Measurements from ENCODE around the gene SASH1. TPM values are rescaled to one million over a fixed set of nuclear protein-coding genes. Genes with fewer than 3 reads are reported as not detected.
A peak's percentile ranks its signal among the peaks of the same experiment; 100 is the strongest.

SASH1 gene
- total and polyA plus RNA-seq, 2 experiments from 2014 or later = 69.1 to 99.0 TPM

DNA sequence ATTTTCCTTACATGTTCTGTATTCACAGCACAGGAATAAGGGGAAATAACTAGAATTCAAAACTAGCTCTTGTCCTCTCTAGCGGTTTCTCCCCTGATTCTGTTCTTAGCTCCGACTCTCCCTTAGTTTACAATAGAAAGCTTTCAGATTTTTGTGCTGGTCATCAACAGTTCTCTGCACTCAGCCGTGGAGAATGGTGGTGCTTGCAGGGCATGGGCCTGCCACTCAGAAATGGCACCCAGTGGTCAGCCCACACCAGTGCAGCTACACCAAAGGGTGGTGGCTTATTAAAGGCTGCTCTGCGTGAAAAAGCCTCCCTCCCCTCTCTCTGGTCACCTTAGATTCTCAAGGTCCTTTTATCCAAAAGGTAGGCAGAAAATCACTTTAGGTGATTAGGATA, 123.5 kb downstream of the SASH1 start:
- peak; percentile 20 for DNase-seq
- 57 to 58% methylated on average over 4 of the region's 4 CpGs for WGBS, 2 experiments (ENCODE audit: low coverage in 1 of 2, low lambda C conversion rate in 2 of 2, missing lambda C conversion rate in 2 of 2)
- H3K79me2 ChIP-seq (ENCODE audit: insufficient read depth) = peaks cover 93% of the 10 kb centered on the region
- H2AFZ ChIP-seq = no peak overlapping the region
- H3K27ac ChIP-seq = no peak overlapping the region
- no peaks in the 10 kb centered on the region for H3K9me3 ChIP-seq (ENCODE audit: low read depth)
- H3K27me3 ChIP-seq (replicated peaks; ENCODE audit: insufficient read depth) = no peaks in the 10 kb centered on the region
- H3K9ac ChIP-seq = no peak overlapping the region
- H3K9me2 ChIP-seq (ENCODE audit: insufficient read depth) = no peaks in the 10 kb centered on the region
- H4K20me1 ChIP-seq (ENCODE audit: insufficient read depth) = no peaks in the 10 kb centered on the region
- H3K4me2 ChIP-seq (ENCODE audit: unreplicated experiment) = no peak overlapping the region
- H3K4me1 ChIP-seq (ENCODE audit: insufficient read depth) = peaks cover 38% of the 10 kb centered on the region
- in situ Hi-C loops (cut with MboI) = no loop called here
- peaks cover 34% of the 10 kb centered on the region for H3K36me3 ChIP-seq (ENCODE audit: low read depth)
- no peak for TF ChIP-seq EZH2phosphoT487 (IDR thresholded peaks at IDR 0.05; ENCODE audit: insufficient read depth, low read depth)
- TF ChIP-seq EZH2 (IDR thresholded peaks at IDR 0.05; ENCODE audit: insufficient read depth, poor library complexity, severe bottlenecking) = no peak
- no peak overlapping the region for H3K4me3 ChIP-seq
- peaks cover 36% of the 10 kb centered on the region for H3F3A ChIP-seq (ENCODE audit: insufficient read depth)

GRCh38 chr6:148467926-148468325, 125.3 kb downstream of the SASH1 start:
- Histone ChIP-seq H3K9me2 (ENCODE audit: insufficient read depth) (no peaks in the 10 kb centered on the region), H3K27ac (no peak overlapping the region), H3F3A (ENCODE audit: insufficient read depth) (peaks cover 23% of the 10 kb centered on the region), H3K79me2 (ENCODE audit: insufficient read depth) (peaks cover 75% of the 10 kb centered on the region), H3K36me3 (ENCODE audit: low read depth) (peaks cover 51% of the 10 kb centered on the region), H3K4me2 (ENCODE audit: unreplicated experiment) (no peak overlapping the region), H4K20me1 (ENCODE audit: insufficient read depth) (no peaks in the 10 kb centered on the region), H3K27me3 (replicated peaks; ENCODE audit: insufficient read depth) (no peaks in the 10 kb centered on the region), H2AFZ (no peak overlapping the region), H3K4me3 (no peak overlapping the region), H3K9ac (no peak overlapping the region), H3K9me3 (ENCODE audit: low read depth) (no peaks in the 10 kb centered on the region), H3K4me1 (ENCODE audit: insufficient read depth) (peaks cover 26% of the 10 kb centered on the region)
- in situ Hi-C loops (cut with MboI) = no loop called here
- WGBS, 2 experiments (ENCODE audit: low coverage in 1 of 2, low lambda C conversion rate in 2 of 2, missing lambda C conversion rate in 2 of 2) = 97 to 98% methylated on average over 4 of the region's 4 CpGs
- TF ChIP-seq EZH2 (IDR thresholded peaks at IDR 0.05; ENCODE audit: insufficient read depth, poor library complexity, severe bottlenecking) (no peak), EZH2phosphoT487 (IDR thresholded peaks at IDR 0.05; ENCODE audit: insufficient read depth, low read depth) (no peak)
- no peak for DNase-seq

DNA sequence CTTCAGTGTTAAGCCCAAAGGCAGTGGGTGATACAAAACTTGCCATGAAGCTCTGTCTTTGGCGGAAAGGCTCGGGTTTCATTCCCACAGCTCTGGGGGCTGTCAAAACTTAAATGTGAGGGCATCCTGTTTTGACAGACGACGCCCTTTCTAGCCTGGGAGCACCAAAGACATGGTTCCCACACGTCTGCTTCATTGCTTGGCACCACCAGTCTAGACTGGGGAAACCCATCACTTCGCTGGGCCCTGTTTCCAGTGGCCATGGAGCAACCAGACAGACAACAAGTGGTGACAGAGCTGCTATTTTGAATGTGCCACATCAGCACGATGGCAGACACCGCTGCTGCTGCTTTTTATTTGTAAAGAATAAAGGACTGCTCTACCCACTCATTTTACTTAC, 127.5 kb downstream of the SASH1 start:
- Histone ChIP-seq H3K4me3 (no peak overlapping the region), H3K79me2 (ENCODE audit: insufficient read depth) (peaks cover 62% of the 10 kb centered on the region), H3K4me2 (ENCODE audit: unreplicated experiment) (no peak overlapping the region), H3K27me3 (replicated peaks; ENCODE audit: insufficient read depth) (no peaks in the 10 kb centered on the region), H4K20me1 (ENCODE audit: insufficient read depth) (no peaks in the 10 kb centered on the region), H3K9me2 (ENCODE audit: insufficient read depth) (no peaks in the 10 kb centered on the region), H3K36me3 (ENCODE audit: low read depth) (peaks cover 65% of the 10 kb centered on the region), H3K9ac (no peak overlapping the region), H3K9me3 (ENCODE audit: low read depth) (no peaks in the 10 kb centered on the region), H3K4me1 (ENCODE audit: insufficient read depth) (peaks cover 10% of the 10 kb centered on the region), H3K27ac (no peak overlapping the region), H3F3A (ENCODE audit: insufficient read depth) (peaks cover 6% of the 10 kb centered on the region), H2AFZ (no peak overlapping the region)
- TF ChIP-seq EZH2 (IDR thresholded peaks at IDR 0.05; ENCODE audit: insufficient read depth, poor library complexity, severe bottlenecking) = no peak
- TF ChIP-seq EZH2phosphoT487 (IDR thresholded peaks at IDR 0.05; ENCODE audit: insufficient read depth, low read depth) = no peak
- no peak for DNase-seq
- in situ Hi-C loops (cut with MboI) = no loop called here
- 96 to 97% methylated on average over 8 of the region's 8 CpGs for WGBS, 2 experiments (ENCODE audit: low coverage in 1 of 2, low lambda C conversion rate in 2 of 2, missing lambda C conversion rate in 2 of 2)

GRCh38 chr6:148470606-148471465, 128.2 kb downstream of the SASH1 start:
- Histone ChIP-seq H3K4me3 (no peak overlapping the region), H3K4me1 (ENCODE audit: insufficient read depth) (0 out of 2 replicates have a peak, but pooled peaks cover 8% of the 10 kb centered on the region), H3F3A (ENCODE audit: insufficient read depth) (peaks cover 6% of the 10 kb centered on the region), H3K9ac (peak overlapping the region; percentile 36; the same call in 1 of the 2 replicates), H3K27me3 (replicated peaks; ENCODE audit: insufficient read depth) (no peaks in the 10 kb centered on the region), H3K27ac (peak overlapping the region; percentile 31; the same call in 1 of the 2 replicates), H4K20me1 (ENCODE audit: insufficient read depth) (no peaks in the 10 kb centered on the region), H3K9me3 (ENCODE audit: low read depth) (no peaks in the 10 kb centered on the region), H3K36me3 (ENCODE audit: low read depth) (peaks cover 72% of the 10 kb centered on the region), H2AFZ (no peak overlapping the region), H3K4me2 (ENCODE audit: unreplicated experiment) (no peak overlapping the region), H3K9me2 (ENCODE audit: insufficient read depth) (no peaks in the 10 kb centered on the region), H3K79me2 (ENCODE audit: insufficient read depth) (peaks cover 57% of the 10 kb centered on the region)
- in situ Hi-C loops (cut with MboI) = no loop called here
- WGBS, 2 experiments (ENCODE audit: low coverage in 1 of 2, low lambda C conversion rate in 2 of 2, missing lambda C conversion rate in 2 of 2) = 92% methylated on average over 10 of the region's 10 CpGs
- TF ChIP-seq EZH2phosphoT487 (IDR thresholded peaks at IDR 0.05; ENCODE audit: insufficient read depth, low read depth) = no peak
- TF ChIP-seq EZH2 (IDR thresholded peaks at IDR 0.05; ENCODE audit: insufficient read depth, poor library complexity, severe bottlenecking) = no peak
- DNase-seq = no peak

All from GM23248 (cell line).